HFFc6 (cell line): ENCODE results near the gene ITGAX. TPM values are rescaled to one million over a fixed set of nuclear protein-coding genes. Genes with fewer than 3 reads are reported as not detected.

Experiments used
- DNase-seq: peaks from one replicate; pipeline ENCODE4 v3.0.0-alpha.2; 2018
- H3K27ac Mint-ChIP-seq: 2 replicates; pipeline ENCODE4 v1.8.0; 2020; ENCODE audit warnings: mild to moderate bottlenecking, mixed read lengths
- H3K27me3 Mint-ChIP-seq: 2 replicates; pipeline ENCODE4 v1.8.0; 2021; ENCODE audit warnings: mild to moderate bottlenecking, moderate library complexity, mixed read lengths; ENCODE audit not compliant: insufficient read depth
- H3K36me3 Mint-ChIP-seq: 2 replicates; pipeline ENCODE4 v1.8.0; 2021; ENCODE audit warnings: low read depth, mixed read lengths
- H3K4me1 Mint-ChIP-seq: 2 replicates; pipeline ENCODE4 v1.8.0; 2020; ENCODE audit warnings: low read depth, mixed read lengths
- H3K4me3 Mint-ChIP-seq: 2 replicates; pipeline ENCODE4 v1.8.0; 2020; ENCODE audit warnings: mild to moderate bottlenecking, moderate library complexity, mixed read lengths
- H3K9me3 Mint-ChIP-seq: 2 replicates; pipeline ENCODE4 v1.8.0; 2020; ENCODE audit warnings: mild to moderate bottlenecking, mixed read lengths
- CTCF ChIP-seq: fragments of 200-600 bp; sonication (generic); IDR thresholded peaks from 2 replicates; pipeline ENCODE4 v1.5.0; 2021; ENCODE audit warnings: antibody characterized with exemption, mild to moderate bottlenecking
- total RNA-seq, 6 experiments: library from RNA; stranded (reverse); fragmentation: NEBNext Ultra II Directional; extraction: Animal tissue kit (Norgen Biotek cat#: 25700); gene quantifications; 2 replicates in 1 of 6; 3 replicates in 5 of 6; pipeline ENCODE4 v1.2.3, GENCODE V29; 2021

ITGAX gene
- total RNA-seq, 6 experiments from 2014 or later = not detected

- H3K27ac Mint-ChIP-seq = no peak overlapping the region
- no peak for TF ChIP-seq CTCF
- no peak for DNase-seq
- H3K4me1 Mint-ChIP-seq = 0 out of 2 replicates have a peak, but pooled peaks cover 2% of the 10 kb centered on the region
- no peak overlapping the region for H3K4me3 Mint-ChIP-seq
- peaks cover 25% of the 10 kb centered on the region for H3K27me3 Mint-ChIP-seq
- H3K36me3 Mint-ChIP-seq = no peaks in the 10 kb centered on the region
- H3K9me3 Mint-ChIP-seq = no peaks in the 10 kb centered on the region
Observed at GRCh38 chr16:31360251-31360650, 5.3 kb downstream of the ITGAX start.

- Mint-ChIP-seq H3K27ac (no peak overlapping the region), H3K36me3 (no peaks in the 10 kb centered on the region), H3K4me3 (no peak overlapping the region), H3K27me3 (peaks cover 28% of the 10 kb centered on the region), H3K4me1 (no peaks in the 10 kb centered on the region), H3K9me3 (no peaks in the 10 kb centered on the region)
- no peak for TF ChIP-seq CTCF
- DNase-seq = no peak
Observed at GRCh38 chr16:31361201-31362110, 6.5 kb downstream of the ITGAX start.

- TF ChIP-seq CTCF = no peak
- peaks cover 30% of the 10 kb centered on the region for H3K27me3 Mint-ChIP-seq
- no peak for DNase-seq
- no peak overlapping the region for H3K27ac Mint-ChIP-seq
- no peak overlapping the region for H3K4me3 Mint-ChIP-seq
- H3K4me1 Mint-ChIP-seq = no peaks in the 10 kb centered on the region
- no peaks in the 10 kb centered on the region for H3K9me3 Mint-ChIP-seq
- H3K36me3 Mint-ChIP-seq = no peaks in the 10 kb centered on the region
Observed at GRCh38 chr16:31362476-31363405, 7.8 kb downstream of the ITGAX start.

GRCh38 chr16:31363721-31364120, 8.7 kb downstream of the ITGAX start:
- Mint-ChIP-seq H3K27me3 (peaks cover 34% of the 10 kb centered on the region), H3K27ac (no peak overlapping the region), H3K4me3 (no peak overlapping the region), H3K9me3 (no peaks in the 10 kb centered on the region), H3K36me3 (no peaks in the 10 kb centered on the region), H3K4me1 (no peaks in the 10 kb centered on the region)
- TF ChIP-seq CTCF = no peak
- DNase-seq = no peak

- no peak overlapping the region for H3K27ac Mint-ChIP-seq
- DNase-seq = no peak
Observed at GRCh38 chr16:31364421-31364820, 9.4 kb downstream of the ITGAX start.

More at GRCh38 chr16:31364421-31364820, 9.4 kb downstream of the ITGAX start:
- no peaks in the 10 kb centered on the region for H3K4me1 Mint-ChIP-seq
- H3K9me3 Mint-ChIP-seq = no peaks in the 10 kb centered on the region
- H3K4me3 Mint-ChIP-seq = no peak overlapping the region
- peaks cover 32% of the 10 kb centered on the region for H3K27me3 Mint-ChIP-seq
- no peaks in the 10 kb centered on the region for H3K36me3 Mint-ChIP-seq
- no peak for TF ChIP-seq CTCF
